Activated T-cell treated with anti-CD3 and anti-CD28 coated beads, Interleukin-2, amount 50 U/mL, for 72 hours (primary cell): Measurements from ENCODE around the gene CDYL. TPM values are rescaled to one million over a fixed set of nuclear protein-coding genes. Genes with fewer than 3 reads are reported as not detected.

Experiments used
- ATAC-seq, 2 donors: fragments of 150-1000 bp; cut with Tn5 transposase; replicated peaks in 1 of 2; 2 replicates each; pipeline ENCODE4 v1.10.0; 2021; ENCODE audit warnings: moderate library complexity in 2 of 2, mild to moderate bottlenecking in 1 of 2
- DNase-seq, 2 donors: peaks; one replicate each; pipeline ENCODE4 v3.0.0; 2021 to 2022; ENCODE audit warnings: mixed read lengths in 1 of 2
- H3K27ac Mint-ChIP-seq: one replicate; pipeline ENCODE4 v1.8.0; 2022; ENCODE audit warnings: mild to moderate bottlenecking, moderate library complexity, mixed read lengths
- H3K27me3 Mint-ChIP-seq: one replicate; pipeline ENCODE4 v1.8.0; 2022; ENCODE audit warnings: low read depth, mixed read lengths
- H3K36me3 Mint-ChIP-seq, 2 donors: one replicate each; pipeline ENCODE4 v1.8.0; 2022; ENCODE audit warnings: mixed read lengths in 2 of 2, mild to moderate bottlenecking in 1 of 2; ENCODE audit not compliant: insufficient read depth in 2 of 2
- H3K4me1 Mint-ChIP-seq: one replicate; pipeline ENCODE4 v1.8.0; 2022; ENCODE audit warnings: low read depth, mixed read lengths
- H3K4me3 Mint-ChIP-seq, 2 donors: one replicate each; pipeline ENCODE4 v1.8.0; 2022; ENCODE audit warnings: mild to moderate bottlenecking in 2 of 2, mixed read lengths in 2 of 2, moderate library complexity in 2 of 2
- H3K9me3 Mint-ChIP-seq, 2 donors: one replicate each; pipeline ENCODE4 v1.8.0; 2022; ENCODE audit warnings: mixed read lengths in 2 of 2
- total RNA-seq, 2 donors: library from RNA; stranded (reverse); gene quantifications; one replicate each; pipeline ENCODE4 v1.2.3, GENCODE V29; 2022

The CDYL gene
- total RNA-seq, 2 donors from 2014 or later = 39.2 to 40.8 TPM

DNA sequence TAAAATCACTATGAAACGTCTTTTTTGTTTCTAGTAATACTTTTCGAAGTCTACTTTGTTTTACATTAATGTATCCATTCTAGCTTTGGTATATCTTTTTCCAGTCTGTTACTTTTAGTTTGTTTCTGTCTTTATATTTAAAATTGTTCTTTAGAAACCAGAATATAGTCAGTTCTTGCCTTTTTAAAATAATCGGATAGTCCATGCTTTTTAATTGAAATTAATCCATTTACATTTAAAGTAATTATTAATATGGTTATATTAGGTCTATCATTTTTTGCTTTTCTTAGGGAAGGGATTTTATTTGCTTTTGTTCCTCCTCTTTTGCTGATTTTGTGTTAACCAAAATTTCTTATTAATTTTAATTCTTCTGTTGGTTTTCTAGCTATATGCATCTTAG is 23.7 kb downstream of the CDYL start:
- Mint-ChIP-seq H3K4me1 (peaks cover 67% of the 10 kb centered on the region), H3K27ac (no peak overlapping the region), H3K27me3 (no peaks in the 10 kb centered on the region), H3K9me3 (peaks cover 0 to 2% of the 10 kb centered on the region in 2 donors), H3K36me3 (peaks cover 4 to 12% of the 10 kb centered on the region in 2 donors), H3K4me3 (no peak overlapping the region)
- ATAC-seq = no peak
- DNase-seq = no peak

DNA sequence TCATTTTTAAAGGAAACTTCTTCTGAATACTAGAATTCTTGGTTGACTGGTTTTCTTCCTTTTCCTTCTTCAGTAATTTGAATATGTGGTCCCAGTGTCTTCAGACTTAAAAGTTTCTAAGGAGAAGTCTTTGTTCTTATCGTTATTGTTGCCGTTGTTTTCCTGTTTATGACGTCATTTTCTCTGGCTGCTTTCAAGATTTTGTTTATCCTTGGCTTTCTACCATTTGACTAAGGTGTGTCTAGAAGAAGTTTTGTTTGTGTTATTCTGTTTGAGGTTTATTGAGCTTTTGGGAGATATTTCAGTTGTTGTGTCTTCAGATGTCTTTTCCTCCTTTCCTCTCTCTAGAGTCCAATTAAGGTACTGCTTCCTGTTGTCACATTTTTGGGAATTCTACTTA is 24.5 kb downstream of the CDYL start:
- H3K9me3 Mint-ChIP-seq = peaks cover 0 to 2% of the 10 kb centered on the region in 2 donors
- DNase-seq (no peak), ATAC-seq (no peak)
- peaks cover 4 to 11% of the 10 kb centered on the region in 2 donors for H3K36me3 Mint-ChIP-seq
- no peak overlapping the region for H3K27ac Mint-ChIP-seq
- peaks cover 71% of the 10 kb centered on the region for H3K4me1 Mint-ChIP-seq
- H3K4me3 Mint-ChIP-seq = no peak overlapping the region
- no peaks in the 10 kb centered on the region for H3K27me3 Mint-ChIP-seq

DNA sequence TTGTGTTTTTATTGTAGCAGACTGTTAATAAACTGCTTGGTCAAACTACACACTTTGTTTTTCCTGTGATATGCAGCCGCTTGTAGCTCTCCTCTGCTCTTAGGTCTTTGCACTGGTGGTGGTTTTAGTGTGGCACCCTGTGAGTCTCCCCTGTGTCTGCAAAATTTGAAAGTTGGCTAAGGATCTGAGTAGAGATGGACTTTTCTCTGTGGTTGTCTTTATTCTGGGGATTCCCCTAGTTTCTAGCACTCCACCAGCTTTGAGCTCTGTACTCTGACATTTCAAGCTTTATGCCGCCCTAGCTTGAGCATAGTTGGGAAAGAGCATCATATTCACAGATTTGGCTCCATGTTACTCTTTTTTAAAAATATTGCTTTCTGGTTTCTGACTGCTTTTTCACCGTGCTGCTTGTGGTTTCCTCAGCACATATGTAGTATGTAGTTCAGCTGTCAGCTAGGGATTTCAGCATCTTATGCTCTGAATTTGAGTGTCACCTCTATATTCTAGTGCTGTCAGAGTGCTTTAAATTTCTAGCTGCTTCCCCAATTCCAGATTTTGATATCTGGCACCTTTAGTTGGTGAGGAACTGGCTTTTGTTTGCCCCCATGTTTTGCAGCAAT is 25.4 kb downstream of the CDYL start:
- H3K9me3 Mint-ChIP-seq = peaks cover 0 to 2% of the 10 kb centered on the region in 2 donors
- no peak for DNase-seq
- H3K27me3 Mint-ChIP-seq = no peaks in the 10 kb centered on the region
- peaks cover 75% of the 10 kb centered on the region for H3K4me1 Mint-ChIP-seq
- ATAC-seq = peak; percentile 72 to 80
- no peak overlapping the region for H3K27ac Mint-ChIP-seq
- peak overlapping the region; percentile 19 to 38 for H3K4me3 Mint-ChIP-seq
- H3K36me3 Mint-ChIP-seq = peaks cover 4 to 11% of the 10 kb centered on the region in 2 donors

DNA sequence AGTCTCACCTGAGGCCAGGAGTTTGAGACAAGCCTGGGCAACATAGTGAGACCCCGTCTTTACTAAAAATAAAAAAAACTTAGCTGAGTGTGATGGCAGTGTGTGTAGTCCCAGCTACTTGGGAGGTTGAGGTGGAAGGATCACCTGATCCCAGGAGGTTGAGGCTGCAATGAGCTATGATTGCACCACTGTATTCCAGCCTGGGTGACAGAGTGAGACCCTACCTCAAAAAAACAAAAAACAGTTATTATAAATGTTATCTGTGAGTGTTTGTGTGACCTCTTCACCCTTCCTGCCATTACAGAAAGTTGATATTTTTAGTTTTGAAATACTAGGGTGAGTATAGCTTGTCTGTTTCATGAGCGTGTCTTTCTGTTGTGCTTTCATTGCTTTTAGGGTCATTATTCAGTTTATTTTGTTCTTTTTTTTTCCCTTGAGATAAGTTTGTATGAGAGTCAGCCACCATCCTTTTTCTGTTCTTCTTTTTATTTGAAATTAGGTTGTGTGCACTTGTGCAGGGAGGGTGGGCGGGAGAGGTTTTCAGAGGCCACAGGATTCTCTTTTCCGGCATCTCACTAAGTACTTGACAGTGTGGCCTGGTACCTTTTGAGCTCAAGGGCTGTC is 26.2 kb downstream of the CDYL start:
- DNase-seq (no peak), ATAC-seq (no peak)
- H3K27ac Mint-ChIP-seq = no peak overlapping the region
- peaks cover 0 to 2% of the 10 kb centered on the region in 2 donors for H3K9me3 Mint-ChIP-seq
- H3K36me3 Mint-ChIP-seq = peaks cover 4 to 11% of the 10 kb centered on the region in 2 donors
- H3K4me3 Mint-ChIP-seq = peak overlapping the region in 1 of 2 donors; percentile 38
- peaks cover 75% of the 10 kb centered on the region for H3K4me1 Mint-ChIP-seq
- H3K27me3 Mint-ChIP-seq = no peaks in the 10 kb centered on the region

DNA sequence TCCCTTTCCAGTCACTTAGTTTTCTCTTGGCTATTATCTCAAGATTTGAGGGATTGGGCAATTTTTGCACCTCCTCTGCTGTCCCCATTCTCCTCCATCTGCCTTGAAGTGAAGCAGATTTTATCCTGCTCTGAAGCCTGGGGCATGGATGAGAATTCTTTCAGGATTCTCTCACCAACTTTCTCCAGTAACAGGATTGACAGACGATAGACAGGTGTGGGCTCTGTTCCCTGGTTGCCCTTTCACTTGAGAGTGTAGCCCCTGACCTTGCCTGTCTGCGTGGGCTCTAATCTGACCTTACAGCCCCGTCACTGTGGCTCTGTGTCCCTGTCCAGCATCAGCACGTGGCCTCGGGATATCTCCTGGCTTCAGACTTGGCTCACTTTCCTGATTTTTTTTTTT is 27.1 kb downstream of the CDYL start:
- Mint-ChIP-seq H3K9me3 (peaks cover 0 to 2% of the 10 kb centered on the region in 2 donors), H3K4me3 (peak overlapping the region in 1 of 2 donors; percentile 40), H3K27me3 (no peaks in the 10 kb centered on the region), H3K36me3 (peaks cover 5 to 11% of the 10 kb centered on the region in 2 donors), H3K27ac (no peak overlapping the region), H3K4me1 (peaks cover 72% of the 10 kb centered on the region)
- ATAC-seq (no peak), DNase-seq (no peak)

DNA sequence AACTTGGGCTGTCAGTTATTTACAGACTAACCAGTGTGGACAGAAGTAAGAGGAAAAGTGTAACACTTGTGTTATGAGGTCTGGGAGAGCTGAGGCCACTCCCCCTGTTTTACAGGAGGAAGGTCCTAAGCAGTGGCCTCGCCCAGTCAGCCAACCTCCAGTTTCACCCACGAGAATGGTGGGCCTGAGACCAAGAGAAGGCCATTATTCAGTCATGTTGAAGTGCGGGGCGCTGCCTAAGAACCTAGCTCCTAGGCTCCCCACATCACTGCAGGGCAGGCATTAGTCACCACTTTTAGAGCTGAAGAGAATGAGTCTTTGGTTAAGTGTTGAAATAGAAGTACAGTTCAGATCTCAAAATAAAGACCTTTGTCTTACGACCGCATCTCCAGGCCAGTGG is 27.9 kb downstream of the CDYL start:
- peak; percentile 29 to 44 for DNase-seq
- Mint-ChIP-seq H3K27ac (no peak overlapping the region), H3K4me3 (peak overlapping the region in 1 of 2 donors; percentile 38), H3K4me1 (peaks cover 74% of the 10 kb centered on the region), H3K36me3 (peaks cover 5 to 11% of the 10 kb centered on the region in 2 donors), H3K27me3 (no peaks in the 10 kb centered on the region), H3K9me3 (peaks cover under 1 to 2% of the 10 kb centered on the region in 2 donors)
- peak; percentile 76 to 79 for ATAC-seq

DNA sequence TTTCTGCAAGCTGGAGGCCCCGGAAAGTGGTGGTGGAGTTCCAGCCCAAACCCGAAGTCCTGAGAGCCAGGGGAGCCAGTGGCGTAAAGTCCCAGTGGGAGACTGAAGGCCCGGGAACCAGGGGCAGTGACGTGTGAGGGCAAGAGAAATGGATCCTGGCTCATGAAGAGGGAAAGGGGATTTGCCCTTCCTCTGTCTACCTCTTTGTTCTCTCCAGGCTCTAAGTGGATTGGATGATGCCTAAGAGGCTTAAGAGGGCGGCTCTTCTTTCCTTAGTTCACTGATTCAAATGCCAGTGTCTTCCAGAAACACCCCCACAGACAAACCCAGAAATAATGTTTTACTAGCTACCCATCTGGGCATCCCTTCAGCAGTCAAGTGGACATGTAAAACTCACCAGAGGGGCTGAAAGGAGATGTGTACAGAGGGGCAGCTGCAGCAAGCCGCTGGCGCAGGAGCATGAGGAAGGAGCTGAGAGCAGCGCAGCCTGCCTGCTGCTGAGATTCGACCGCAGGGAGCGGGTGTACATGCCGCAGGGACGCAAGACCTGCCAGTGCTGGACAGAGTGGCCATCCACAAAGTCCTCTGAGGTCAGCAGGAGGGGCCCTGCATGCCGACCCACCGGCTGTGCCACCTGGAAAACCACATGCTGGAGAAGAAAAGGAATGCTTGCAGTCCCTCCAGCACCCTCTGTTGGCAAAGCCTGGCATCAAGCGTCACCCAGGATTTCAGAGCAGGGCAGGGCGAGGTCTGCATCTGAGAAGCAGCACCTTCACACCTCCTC is 29.5 kb downstream of the CDYL start:
- Mint-ChIP-seq H3K9me3 (peaks cover under 1 to 5% of the 10 kb centered on the region in 2 donors), H3K4me3 (no peak overlapping the region), H3K27ac (no peak overlapping the region), H3K27me3 (no peaks in the 10 kb centered on the region), H3K4me1 (peaks cover 79% of the 10 kb centered on the region), H3K36me3 (peaks cover 5 to 10% of the 10 kb centered on the region in 2 donors)
- DNase-seq (no peak), ATAC-seq (no peak)

DNA sequence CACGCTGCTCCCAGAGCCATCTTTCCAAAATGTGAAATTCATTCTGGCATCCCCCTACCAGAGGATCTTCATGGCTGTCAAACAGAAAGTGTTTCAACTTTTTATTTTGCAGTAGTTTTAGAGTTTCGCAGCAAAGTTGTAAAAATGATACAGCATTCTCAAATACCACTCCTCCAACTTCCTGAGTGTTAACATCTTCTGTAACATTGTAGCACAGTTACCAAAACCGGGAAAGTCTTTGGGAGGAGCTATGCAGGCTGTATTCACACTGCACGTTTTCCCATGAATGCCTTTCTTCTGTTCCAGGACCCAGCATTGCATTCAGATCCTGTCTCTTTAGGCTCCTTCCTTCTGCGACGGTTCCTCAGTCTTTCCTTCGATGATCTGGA is 30.1 kb downstream of the CDYL start:
- H3K27ac Mint-ChIP-seq = no peak overlapping the region
- DNase-seq (no peak), ATAC-seq (no peak)
- H3K27me3 Mint-ChIP-seq = no peaks in the 10 kb centered on the region
- H3K9me3 Mint-ChIP-seq = peaks cover 0 to 5% of the 10 kb centered on the region in 2 donors
- peaks cover 5% of the 10 kb centered on the region in 2 donors for H3K36me3 Mint-ChIP-seq
- H3K4me3 Mint-ChIP-seq = no peak overlapping the region
- H3K4me1 Mint-ChIP-seq = peaks cover 79% of the 10 kb centered on the region

DNA sequence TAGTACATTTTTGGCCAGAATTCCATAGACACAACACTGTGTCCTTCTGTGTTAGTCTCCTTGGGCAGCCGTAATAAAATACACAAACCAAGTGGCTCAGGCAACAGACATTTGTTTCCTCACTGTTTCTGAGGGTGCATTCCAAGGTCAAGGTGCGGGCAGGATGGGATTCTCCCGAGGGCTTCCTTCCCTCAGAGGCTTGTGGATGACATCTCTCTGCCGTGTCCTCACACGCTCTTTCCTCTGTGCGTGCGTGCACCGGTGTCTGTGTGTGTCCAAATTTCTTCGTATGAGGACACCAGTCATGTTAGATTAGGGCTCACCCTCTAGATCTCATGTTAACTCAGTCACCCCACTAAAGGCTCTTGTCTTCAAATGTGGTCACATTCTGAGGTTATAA is 30.6 kb downstream of the CDYL start:
- Mint-ChIP-seq H3K27me3 (no peaks in the 10 kb centered on the region), H3K36me3 (peaks cover 5% of the 10 kb centered on the region in 2 donors), H3K4me3 (no peak overlapping the region), H3K9me3 (peaks cover 0 to 5% of the 10 kb centered on the region in 2 donors), H3K27ac (no peak overlapping the region), H3K4me1 (peaks cover 79% of the 10 kb centered on the region)
- ATAC-seq = no peak
- DNase-seq = no peak

DNA sequence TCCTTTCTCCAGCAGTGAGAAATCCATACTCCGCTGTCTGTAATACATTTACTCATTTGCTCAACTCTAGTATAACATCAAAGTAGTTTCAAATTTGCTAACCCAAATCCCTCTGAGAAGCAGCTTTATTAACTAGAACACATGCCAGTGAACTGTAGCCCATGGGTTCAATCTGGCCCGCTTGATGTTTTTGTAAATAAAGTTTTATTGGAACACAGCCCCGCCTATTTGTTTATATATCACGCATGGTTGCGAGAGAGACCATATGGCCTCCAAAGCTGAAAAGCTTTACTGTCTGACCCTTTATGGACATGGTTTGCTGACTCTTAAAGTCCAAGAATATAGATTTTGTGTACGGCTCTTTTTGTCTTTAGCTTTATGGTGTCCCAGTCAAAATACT is 32.2 kb downstream of the CDYL start:
- H3K9me3 Mint-ChIP-seq = peaks cover 0 to 5% of the 10 kb centered on the region in 2 donors
- ATAC-seq (no peak), DNase-seq (no peak)
- H3K27ac Mint-ChIP-seq = no peak overlapping the region
- H3K36me3 Mint-ChIP-seq = peaks cover 5% of the 10 kb centered on the region in 2 donors
- H3K27me3 Mint-ChIP-seq = no peaks in the 10 kb centered on the region
- no peak overlapping the region for H3K4me3 Mint-ChIP-seq
- peaks cover 78% of the 10 kb centered on the region for H3K4me1 Mint-ChIP-seq

DNA sequence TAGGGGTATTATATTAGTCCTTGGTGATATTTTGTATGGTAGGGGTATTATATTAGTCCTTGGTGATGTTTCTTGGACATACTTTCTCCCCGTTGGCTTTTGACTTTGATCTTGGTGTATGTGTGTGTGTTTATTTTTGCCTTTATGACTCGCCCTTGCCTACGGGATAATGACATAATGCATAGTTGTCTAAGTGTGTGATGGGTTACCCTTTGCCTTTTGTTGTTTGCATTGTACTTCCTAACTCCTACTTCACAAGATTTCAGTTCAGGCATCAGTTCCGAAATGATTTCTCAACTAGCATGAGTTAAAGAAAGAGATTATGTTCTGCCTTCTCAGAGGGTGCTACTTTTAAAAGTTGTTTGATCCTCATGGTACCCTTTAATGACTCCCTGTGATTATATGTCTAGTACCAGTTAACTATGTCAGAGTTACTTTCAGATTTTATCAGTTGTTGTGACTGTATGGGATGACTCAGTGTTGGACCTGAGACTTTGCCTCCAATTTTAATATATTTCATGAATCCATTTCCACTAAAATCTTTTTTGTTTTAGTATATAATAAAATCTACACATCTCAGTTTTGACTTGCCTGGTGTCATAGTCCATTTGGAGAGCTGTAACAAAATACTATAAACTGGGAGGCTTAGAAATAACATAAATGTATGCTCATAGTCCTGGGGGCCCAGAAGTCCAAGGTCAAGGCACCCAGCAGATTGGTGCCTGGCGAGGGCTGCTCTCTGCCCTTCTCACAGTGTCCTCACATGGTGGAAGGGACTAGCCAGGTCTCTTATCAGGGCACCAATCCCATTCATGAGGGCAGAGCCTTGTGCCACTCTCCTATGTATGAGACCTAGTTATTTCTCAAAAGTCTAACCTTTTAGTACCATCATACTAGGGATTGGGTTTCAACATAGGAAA is 34.1 kb downstream of the CDYL start:
- H3K27me3 Mint-ChIP-seq = no peaks in the 10 kb centered on the region
- peak overlapping the region in 1 of 2 donors; percentile 8 for H3K4me3 Mint-ChIP-seq
- DNase-seq = no peak
- H3K36me3 Mint-ChIP-seq = peaks cover 5% of the 10 kb centered on the region in 2 donors
- H3K4me1 Mint-ChIP-seq = peaks cover 73% of the 10 kb centered on the region
- H3K27ac Mint-ChIP-seq = no peak overlapping the region
- H3K9me3 Mint-ChIP-seq = peaks cover 0 to 5% of the 10 kb centered on the region in 2 donors
- peak; percentile 86 to 94 for ATAC-seq

DNA sequence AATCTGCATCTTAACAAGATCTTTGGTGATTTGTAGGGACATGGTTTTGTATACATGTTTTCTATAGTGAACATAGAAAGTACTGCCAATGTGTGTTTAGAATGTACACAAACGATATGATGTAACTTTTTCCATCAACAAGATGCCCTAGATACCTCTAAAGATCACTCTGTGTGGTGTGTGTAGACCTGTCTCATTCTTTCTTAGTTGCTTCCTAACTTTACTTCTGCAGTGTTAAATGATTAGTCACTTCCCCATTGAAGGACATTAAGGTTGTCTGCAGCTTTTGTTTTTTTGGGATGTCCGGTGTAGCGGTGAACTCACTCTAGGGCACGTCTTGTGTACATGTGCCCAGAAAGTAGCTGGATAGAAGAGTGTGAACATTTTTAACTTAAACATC is 35.9 kb downstream of the CDYL start:
- Mint-ChIP-seq H3K27ac (peak overlapping the region; percentile 73), H3K27me3 (no peaks in the 10 kb centered on the region), H3K9me3 (peaks cover 0 to 5% of the 10 kb centered on the region in 2 donors), H3K4me3 (peak overlapping the region in 1 of 2 donors; percentile 3), H3K36me3 (peaks cover 5% of the 10 kb centered on the region in 2 donors), H3K4me1 (peaks cover 61% of the 10 kb centered on the region)
- no peak for DNase-seq
- peak in 1 of 2 donors; percentile 34 for ATAC-seq
